Activated CD8-positive, alpha-beta memory T cell treated with anti-CD3 and anti-CD28 coated beads for 4 hours (primary cell): ENCODE measurements around the gene DHX35.

Source experiments
- DNase-seq, 2 donors: peaks; one replicate each; pipeline ENCODE4 v3.0.0-alpha.2; 2020; ENCODE audit warnings: low read depth in 2 of 2

The DHX35 gene

DNA sequence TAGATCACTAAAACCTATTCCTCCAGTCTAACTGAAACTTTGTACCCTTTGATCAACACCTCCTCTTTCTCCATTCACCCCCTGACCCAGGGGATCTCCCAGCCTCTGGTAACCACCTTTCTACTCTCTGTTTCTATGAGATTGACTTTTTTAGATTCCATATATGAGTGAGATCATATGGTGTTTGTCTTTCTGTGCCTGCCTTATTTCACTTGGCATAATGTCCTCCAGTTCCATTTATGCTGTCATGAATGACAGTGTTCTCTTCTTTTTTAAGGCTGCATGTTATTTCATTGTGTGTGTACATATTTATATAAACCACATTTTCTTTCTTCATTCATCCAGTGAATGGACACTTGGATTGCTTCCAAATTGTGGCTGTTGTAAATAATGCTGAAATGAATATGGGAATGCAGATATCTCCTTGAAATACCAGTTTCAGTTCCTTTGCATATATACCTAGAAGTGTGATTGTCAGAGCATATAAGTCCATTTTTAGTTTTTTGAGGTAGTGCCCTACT, 57.7 kb downstream of the DHX35 start:
- no peak for DNase-seq

DNA sequence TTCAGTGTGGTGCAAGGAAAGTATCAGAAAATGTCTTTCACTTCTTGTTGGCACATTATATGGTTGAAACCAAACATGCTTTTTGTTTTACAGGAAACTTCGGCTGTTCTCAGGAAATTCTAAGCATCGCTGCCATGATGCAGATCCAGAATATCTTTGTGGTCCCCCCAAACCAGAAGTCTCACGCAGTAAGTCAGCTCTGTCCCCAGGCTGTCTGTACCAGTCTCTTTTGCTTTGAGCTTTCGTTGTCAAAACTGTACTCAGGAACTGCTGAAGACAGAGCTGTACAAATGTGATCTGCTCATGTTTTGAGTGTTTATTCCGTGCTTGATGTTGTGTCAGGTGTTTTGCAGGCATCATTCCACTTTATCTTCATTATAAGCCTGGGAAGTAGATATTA, 59.6 kb downstream of the DHX35 start:
- no peak for DNase-seq

- no peak for DNase-seq
These were observed 63.7 kb downstream of the DHX35 start for GRCh38 chr20:39025883-39026282.

- DNase-seq, result no peak
These were observed 67.2 kb downstream of the DHX35 start for GRCh38 chr20:39029364-39029763.

- no peak for DNase-seq
These were observed 70.9 kb downstream of the DHX35 start for GRCh38 chr20:39032997-39033396.

DNA sequence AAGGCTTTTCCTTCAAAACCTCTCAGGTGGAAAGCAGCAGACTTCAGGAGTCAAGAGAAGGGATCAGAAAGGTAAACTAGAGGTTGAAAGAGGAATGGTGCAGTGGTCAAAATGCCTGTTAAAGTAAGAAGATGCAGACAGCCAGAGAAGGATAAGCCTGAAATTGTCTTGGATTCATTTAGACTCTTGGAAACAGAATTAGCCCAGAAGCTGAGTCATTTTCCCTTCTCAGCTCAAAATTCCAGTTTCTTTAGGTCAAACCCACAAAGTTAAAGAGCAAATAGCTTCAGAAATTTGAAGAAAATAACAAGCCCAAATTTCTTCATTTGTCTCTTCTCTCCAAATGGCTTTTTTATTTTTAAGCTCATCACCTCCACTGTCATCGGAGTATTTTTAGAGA, 73.9 kb downstream of the DHX35 start:
- no peak for DNase-seq

- no peak for DNase-seq
These were observed 74.7 kb downstream of the DHX35 start for GRCh38 chr20:39036851-39037250.

- DNase-seq, result no peak
These were observed 75.9 kb downstream of the DHX35 start for GRCh38 chr20:39038047-39038446.

GRCh38 chr20:39038495-39038894, 76.4 kb downstream of the DHX35 start:
- no peak for DNase-seq

GRCh38 chr20:39039261-39039660, 77.1 kb downstream of the DHX35 start:
- DNase-seq, result no peak

DNA sequence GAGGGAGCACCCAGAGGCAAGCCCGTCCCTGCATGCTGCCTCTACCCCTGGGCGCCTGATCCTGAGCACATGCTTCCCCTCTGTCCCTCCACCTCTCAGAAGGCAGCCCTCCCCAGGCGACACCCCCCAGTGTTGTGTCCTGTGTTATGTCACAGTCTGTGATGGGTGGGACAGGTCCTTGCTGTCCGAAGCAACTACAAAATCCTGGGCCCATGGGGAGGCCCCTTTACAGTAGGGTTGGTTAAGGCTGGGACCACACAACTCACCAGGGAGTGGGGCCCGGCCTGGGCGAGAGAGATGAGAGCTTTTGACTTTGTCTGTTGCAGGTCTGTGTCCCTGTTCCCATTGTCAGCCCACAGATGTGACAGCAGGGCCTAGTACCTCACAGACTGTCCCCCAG, 78.0 kb downstream of the DHX35 start:
- no peak for DNase-seq

DNA sequence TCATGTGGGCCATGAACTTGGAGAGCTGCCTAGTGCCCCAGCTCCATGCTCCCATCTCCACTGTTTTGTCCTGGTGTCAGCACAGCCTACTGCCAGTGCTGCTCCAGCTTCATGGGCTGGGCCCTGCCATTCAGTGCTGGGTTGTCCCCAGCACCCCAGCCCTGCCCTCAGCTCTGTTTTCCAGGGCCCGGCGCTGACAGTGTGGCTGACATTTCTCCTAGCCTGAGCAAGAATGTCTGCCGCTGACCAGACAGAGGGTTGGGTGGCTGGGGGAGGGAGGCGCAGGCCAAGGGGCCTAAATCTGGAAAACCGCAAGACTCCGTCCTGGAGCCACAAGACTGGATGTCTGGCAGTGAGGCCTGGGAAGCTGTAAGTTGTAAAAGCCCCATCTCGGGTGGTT, 78.9 kb downstream of the DHX35 start:
- DNase-seq, result no peak

GRCh38 chr20:39042279-39043150, 80.4 kb downstream of the DHX35 start:
- DNase-seq, result no peak

- DNase-seq, result no peak
These were observed 82.4 kb downstream of the DHX35 start for GRCh38 chr20:39044501-39044900.

- no peak for DNase-seq
These were observed 83.5 kb downstream of the DHX35 start for GRCh38 chr20:39045676-39046075.

DNA sequence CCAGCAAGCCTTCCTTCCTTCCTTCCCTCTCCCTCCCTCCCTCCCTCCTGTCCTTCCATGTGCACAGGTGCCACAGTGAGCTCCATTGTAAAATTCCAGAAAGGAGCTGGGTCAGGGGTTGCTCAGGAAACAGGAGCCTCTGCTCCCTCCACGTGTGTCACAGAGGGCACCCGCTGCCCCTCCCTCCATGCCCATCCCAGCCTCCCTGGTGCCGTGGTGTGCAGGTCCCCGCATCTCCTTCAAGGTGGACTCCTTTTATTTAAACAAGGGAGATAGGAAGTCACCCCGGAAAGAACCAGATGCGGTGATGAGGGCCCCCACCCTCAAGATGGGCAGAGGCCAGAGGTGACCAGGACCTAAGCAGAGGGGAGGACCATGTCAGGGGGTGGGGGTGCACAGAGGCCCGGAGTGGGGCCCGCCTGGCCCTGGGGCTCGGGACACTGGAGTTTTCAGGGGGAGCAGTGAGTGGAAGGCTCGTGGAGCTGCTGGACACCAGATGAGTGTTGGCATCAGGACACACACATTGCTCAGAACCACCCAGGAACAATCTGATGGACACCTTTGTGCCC, 85.4 kb downstream of the DHX35 start:
- no peak for DNase-seq

DNA sequence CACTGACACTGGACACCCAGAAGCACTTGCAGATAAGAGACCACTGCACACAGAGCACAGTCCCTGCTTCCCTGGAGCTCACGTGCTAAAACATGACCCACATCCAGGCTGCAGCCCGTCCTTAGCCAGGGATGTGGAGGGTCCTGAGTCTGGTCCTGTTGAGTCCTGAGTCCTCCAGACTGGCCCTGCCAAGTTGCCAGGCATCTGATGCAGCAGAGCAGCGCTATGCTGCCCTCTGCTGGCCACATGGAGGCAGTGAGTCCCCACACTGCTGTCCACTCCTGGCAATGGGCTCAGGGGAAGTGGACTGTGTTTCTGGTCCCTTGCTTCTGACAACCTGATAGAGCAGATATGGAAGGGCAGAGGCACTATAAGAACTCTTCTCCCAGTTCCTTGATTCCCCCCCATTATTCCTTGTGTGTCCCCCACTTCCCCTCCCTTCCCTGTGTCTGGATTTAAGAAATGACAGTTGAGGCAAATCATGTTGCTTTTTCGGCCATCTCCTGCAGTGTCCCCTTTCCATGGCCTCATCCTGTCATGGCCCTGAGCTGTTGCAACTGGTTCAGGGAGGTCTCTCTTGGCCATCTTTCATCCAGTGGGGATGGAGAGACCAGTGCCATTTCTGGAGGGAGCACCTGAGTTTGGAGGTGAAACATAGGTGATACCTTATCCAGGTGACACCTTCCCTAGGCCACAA, 86.0 kb downstream of the DHX35 start:
- DNase-seq, result peak; percentile 39 to 41

- DNase-seq, result no peak
These were observed 87.0 kb downstream of the DHX35 start for GRCh38 chr20:39049148-39049547.

DNA sequence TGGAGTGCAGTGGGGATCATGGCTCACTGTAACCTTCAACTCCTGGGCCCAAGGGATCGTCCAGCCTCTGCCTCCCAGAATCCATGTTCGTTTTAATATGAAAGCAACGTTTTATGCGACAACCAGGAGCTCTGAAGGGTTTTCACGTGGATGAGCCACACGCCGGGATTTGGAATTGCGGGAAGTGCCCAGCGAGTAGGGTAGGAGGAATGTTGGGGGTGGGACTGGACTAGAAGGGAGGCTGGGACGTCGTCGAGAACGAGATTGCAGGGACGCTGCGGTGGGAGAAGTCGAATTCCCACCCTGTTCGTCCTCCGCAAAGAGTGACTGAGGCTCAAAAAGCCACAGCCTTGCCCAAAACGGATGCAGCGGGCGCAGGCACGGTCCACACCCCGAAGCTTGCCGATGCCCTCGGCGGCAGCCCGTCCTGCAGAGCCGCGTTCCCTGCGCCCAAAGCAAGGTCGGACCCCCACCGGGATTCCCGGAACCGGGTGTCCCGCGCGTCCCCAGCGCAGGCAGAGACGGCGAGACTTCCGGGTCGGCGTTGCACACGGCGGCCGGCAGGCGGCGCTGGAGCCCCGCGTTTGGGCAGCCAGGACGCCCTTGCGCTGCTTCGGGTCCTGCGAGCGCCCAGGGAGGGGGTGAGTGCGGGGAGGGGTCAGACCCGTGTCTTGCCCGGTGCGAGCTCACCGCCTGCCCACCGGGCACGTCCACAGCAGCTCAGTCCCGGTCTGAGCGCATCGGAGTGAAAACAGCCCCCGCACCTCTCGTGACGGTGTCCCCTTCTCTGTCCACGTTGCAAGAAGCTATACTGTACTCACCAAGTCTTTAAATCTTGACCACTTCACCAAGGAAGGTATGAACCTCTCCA, 87.8 kb downstream of the DHX35 start:
- peak; percentile 33 to 60 for DNase-seq

DNA sequence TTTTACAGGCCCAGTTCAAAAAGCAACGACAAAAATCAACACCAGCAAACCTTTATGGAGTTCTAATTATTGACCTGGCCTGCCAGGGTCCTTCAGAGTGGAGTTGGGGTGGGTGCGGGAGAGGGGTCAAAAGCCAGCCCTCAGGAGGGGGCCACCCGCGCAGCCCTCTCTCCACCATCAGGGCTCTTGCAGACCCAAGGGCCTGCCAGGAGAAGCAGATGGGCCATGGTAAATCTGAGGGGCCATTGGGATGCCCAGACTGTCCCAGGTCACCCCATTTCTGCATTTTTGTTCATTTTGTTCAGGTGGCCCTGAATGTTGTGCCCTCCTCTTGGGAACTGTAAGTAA, 88.4 kb downstream of the DHX35 start:
- no peak for DNase-seq

GRCh38 chr20:39052676-39053075, 90.5 kb downstream of the DHX35 start:
- DNase-seq, result no peak

- no peak for DNase-seq
These were observed 95.0 kb downstream of the DHX35 start for GRCh38 chr20:39057143-39057542.
